ENCODE results near the gene FLNB.

FLNB gene

DNA sequence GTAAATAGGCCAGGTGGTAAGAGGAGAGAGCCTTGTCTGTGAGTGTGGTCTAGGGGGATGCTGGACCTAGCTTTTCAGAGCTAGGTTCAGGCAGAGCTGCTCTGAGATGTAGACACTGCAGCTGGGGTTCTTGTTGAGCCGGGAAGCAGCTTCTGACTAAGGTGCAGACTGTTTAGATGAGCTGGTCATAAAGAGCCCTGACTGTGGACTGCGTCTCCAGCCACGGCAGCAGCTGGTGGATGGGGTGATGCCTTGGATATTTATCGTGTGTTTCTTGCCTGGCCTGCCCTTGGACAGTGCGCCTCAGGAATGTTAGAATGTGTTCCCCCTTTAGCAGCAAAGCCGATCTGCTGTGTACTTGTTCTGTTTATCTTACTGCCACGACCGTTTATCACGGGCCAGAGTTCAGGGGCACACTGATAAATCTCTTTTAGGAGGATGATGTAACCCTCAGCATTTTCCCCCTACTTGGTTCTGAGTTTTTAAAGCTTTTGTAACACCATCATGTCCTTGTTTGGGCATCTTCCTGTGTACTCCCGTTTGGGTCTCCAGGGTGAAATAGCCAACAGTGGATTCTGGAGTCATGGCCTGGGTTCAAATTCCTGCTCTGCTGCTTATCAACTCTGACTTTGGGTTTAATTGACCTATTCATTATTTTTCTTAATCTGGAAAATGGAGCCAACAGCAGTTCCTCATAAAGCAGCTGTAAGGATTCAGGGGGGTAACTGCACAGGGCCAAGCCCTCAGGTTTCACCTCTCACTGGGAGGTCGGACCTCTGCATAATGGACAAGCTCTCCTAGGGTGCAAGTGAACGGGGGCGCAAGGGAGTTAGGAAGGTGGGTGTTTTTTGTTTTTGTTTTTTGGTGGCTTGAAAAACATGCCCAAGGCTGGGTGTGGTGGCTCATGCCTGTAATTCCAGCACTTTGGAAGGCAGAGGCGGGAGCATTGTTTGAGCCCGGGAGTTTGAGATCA is 51.4 kb downstream of the FLNB start:
- TF ChIP-seq JUND (IDR thresholded peaks at IDR 0.05; ENCODE audit: low read depth) = no peak
- no peak for DNase-seq (ENCODE audit: low read depth in 1 of 2, low spot score in 1 of 2)
- in situ Hi-C loops (cut with HindIII; ENCODE audit: low pct_unique_long_range_greater_than_20kb, low sequenced_read_pairs) = no loop called here

DNA sequence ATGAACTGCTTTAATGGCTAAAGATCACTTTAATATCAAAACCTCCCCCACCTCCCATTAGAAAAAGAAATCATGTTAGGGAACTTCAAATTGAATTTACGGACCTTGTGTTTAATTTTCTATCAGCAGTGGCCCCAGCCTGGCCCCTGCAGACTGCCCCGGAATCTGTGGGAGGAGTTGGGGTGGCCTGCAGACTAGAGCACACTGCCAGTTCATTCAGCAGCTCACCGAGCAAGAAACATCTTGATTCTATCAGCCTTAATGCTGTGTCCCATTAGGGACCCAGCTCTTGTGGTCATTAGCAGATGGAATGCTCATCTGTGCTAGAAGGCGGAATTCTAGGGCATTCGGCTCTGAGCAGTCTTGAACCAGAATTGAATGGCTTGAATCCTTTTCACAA is 54.2 kb downstream of the FLNB start:
- TF ChIP-seq JUND (IDR thresholded peaks at IDR 0.05; ENCODE audit: low read depth) = no peak
- no peak for DNase-seq (ENCODE audit: low read depth in 1 of 2, low spot score in 1 of 2)
- in situ Hi-C loops (cut with HindIII; ENCODE audit: low pct_unique_long_range_greater_than_20kb, low sequenced_read_pairs) = no loop called here

DNA sequence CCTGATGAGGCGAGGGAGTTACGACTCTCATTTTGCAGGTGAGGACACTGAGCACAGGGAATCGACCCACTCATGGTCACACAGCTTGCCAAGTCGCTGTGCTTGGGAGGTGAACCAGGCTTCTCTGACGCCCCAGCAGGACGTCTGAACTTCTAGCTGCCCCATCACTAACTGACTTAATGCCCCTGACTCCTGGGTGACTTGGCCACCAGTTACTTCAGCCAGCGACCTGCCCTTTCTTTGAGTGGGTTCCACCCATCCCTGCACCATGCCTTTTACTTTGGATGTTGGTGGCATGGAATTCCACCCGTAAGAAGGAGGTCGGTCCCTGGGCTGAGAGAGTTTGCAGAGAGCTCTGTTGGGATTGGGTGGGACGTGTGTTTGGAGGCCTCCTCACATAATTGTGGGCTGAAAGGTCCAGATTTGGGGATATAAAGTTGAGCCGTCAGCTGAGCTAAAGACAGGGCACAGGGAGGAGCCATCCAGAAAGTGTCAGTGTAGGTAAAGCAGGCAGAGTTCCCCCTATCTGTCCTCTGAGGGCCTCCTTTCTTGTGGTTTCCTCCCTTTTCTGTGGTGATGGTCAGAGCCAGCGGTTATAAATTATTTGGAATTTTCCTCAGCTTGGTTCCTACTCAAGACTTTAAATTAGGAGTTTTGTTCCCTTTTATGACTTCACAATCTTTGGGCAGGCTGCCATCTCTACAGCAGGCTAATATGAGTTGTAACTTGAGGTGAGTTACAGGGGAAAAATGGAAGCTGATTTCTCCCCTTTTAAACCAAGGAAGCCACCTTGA is 55.0 kb downstream of the FLNB start:
- no peak for DNase-seq (ENCODE audit: low read depth in 1 of 2, low spot score in 1 of 2)

DNA sequence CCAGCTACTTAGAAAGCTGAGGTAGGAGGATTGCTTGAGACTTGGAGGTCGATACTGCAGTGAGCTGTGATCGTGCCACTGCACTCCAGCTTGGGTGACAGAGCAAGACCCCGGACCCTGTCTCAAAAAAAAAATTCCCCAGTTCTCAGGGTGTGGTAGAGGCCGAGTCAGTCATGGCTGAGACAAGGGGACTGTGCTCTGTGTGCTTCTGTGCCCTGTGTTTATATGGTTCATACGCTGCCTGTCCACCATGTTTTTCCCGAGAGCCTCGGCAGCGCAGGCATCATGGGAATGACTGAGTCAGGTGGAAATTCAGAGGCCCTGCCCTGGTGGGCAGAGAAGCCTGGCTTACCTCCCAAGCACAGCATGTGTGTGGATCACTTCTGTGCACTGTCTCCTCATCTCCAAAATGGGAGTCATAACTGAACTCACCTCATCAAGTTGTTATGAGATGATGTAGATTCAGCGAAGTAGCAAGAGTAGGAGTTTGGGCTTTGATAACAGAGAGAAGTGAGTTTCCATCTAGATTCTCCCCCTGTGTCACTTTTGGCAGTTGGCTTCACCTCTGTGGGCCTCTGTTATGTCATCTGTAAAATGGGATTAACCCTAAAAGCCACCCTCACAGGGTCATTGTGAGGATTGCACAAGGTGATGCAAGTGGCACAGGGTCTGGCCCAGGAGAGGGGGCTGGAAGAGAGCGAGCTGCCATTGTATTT is 56.9 kb downstream of the FLNB start:
- no peak for DNase-seq (ENCODE audit: low read depth in 1 of 2, low spot score in 1 of 2)
- TF ChIP-seq JUND (IDR thresholded peaks at IDR 0.05; ENCODE audit: low read depth) = no peak
- in situ Hi-C loops (cut with HindIII; ENCODE audit: low pct_unique_long_range_greater_than_20kb, low sequenced_read_pairs) = no loop called here

More for the DNA sequence above, 55.0 kb downstream of the FLNB start:
- in situ Hi-C loops (cut with HindIII; ENCODE audit: low pct_unique_long_range_greater_than_20kb, low sequenced_read_pairs) = no loop called here
- no peak for TF ChIP-seq JUND (IDR thresholded peaks at IDR 0.05; ENCODE audit: low read depth)

DNA sequence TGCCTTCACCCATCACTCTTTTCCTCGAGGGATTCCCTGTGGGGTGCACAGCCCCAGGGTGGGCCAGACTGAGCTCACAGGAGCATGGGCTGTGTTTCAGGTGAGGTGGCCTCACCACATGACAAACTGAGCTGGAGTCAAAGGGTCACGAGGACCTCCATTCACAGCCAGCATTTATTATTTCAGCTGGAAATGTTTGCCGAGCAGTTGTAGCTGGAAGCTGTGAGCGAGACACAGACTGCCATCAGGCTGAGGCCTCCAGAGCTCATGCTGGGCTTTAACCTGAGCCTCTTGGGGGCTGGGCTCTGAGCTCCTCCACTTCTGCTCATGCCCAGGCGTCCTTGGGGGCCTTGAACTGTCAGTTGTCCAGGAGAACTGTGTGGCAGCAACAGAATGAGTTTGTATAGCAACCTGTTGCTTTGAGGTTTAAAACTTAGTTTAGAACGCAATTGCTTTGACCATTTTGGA is 57.5 kb downstream of the FLNB start:
- DNase-seq (ENCODE audit: low read depth in 1 of 2, low spot score in 1 of 2) = peak in 1 of 2 experiments; percentile 24
- no peak for TF ChIP-seq JUND (IDR thresholded peaks at IDR 0.05; ENCODE audit: low read depth)
- in situ Hi-C loops (cut with HindIII; ENCODE audit: low pct_unique_long_range_greater_than_20kb, low sequenced_read_pairs) = no loop called here

DNA sequence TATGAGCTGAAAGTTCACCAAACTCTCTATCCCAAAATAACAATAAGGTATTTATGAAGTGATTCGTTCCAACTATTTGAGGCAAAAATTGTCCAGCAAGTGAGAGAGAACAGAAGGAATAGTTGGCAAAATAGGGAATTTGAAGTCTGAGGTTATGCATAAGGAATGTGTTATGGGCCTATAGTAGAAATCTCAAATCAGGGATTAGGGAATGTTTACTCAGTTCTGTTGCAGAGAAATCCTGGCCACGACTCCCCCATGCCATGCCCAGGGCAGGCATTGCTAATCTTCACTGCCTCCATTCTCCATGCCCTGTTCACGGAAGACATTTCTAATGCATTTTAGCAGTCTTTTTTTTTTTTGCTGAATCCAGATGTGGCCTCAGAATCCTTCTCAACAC is 58.6 kb downstream of the FLNB start:
- no peak for TF ChIP-seq JUND (IDR thresholded peaks at IDR 0.05; ENCODE audit: low read depth)
- in situ Hi-C loops (cut with HindIII; ENCODE audit: low pct_unique_long_range_greater_than_20kb, low sequenced_read_pairs) = no loop called here
- DNase-seq (ENCODE audit: low read depth in 1 of 2, low spot score in 1 of 2) = peak; percentile 18 to 40

DNA sequence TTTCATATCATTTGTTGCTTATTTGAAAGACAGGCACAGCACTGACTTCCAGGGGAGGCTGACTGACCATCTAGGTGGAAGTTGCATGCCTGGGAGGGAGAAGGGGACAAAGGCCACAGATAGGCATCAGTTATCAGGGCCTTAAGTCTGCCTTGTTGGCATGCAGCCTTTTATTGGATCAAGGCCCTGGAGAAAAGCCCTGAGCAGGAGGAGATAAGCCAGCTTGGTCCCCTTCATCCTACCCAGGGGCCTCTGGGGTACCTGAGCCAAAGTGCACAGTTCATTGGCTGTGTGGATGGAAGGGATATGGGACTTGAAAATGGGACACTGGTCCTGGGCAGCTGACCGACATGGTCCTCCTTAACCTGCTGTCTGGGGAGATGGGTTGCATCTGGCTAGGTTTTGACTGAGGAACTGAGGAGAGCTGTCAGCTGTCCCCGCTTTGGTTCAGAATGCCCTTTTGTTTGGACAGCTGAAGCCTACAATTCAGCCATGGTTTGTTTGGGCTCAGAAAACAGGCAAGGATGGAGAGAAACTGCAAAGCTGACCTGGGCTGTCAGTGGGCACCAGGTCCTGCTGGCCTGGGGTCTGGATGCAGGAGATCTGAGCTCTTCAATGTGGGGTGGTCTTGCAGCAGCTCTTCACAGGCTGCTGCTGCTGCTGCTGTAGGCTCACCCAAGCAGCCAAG is 60.0 kb downstream of the FLNB start:
- in situ Hi-C loops (cut with HindIII; ENCODE audit: low pct_unique_long_range_greater_than_20kb, low sequenced_read_pairs) = no loop called here
- no peak for DNase-seq (ENCODE audit: low read depth in 1 of 2, low spot score in 1 of 2)
- no peak for TF ChIP-seq JUND (IDR thresholded peaks at IDR 0.05; ENCODE audit: low read depth)

DNA sequence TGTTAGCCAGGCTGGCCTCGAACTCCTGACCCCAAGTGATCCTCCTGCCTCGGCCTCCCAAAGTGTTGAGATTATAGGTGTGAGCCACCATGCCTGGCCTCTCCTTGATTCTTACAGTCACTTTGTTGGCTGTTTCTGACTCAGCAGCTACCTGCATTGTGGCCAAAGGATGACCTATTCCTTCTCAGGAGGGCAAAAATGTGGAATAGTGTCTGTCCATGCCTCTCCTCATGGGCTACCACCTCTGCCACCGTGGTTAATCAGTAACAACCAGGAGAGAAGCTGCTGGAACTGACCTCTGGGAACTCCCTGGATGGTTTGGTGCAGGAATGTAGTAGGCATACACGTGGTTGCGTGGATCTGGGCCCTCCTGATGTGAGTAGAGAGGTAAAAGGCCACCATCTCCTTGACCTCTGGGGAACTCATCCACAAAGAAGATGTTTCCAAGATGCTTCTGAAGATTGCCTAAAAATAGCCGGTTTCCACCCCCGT is 63.3 kb downstream of the FLNB start:
- in situ Hi-C loops (cut with HindIII; ENCODE audit: low pct_unique_long_range_greater_than_20kb, low sequenced_read_pairs) = no loop called here

DNA sequence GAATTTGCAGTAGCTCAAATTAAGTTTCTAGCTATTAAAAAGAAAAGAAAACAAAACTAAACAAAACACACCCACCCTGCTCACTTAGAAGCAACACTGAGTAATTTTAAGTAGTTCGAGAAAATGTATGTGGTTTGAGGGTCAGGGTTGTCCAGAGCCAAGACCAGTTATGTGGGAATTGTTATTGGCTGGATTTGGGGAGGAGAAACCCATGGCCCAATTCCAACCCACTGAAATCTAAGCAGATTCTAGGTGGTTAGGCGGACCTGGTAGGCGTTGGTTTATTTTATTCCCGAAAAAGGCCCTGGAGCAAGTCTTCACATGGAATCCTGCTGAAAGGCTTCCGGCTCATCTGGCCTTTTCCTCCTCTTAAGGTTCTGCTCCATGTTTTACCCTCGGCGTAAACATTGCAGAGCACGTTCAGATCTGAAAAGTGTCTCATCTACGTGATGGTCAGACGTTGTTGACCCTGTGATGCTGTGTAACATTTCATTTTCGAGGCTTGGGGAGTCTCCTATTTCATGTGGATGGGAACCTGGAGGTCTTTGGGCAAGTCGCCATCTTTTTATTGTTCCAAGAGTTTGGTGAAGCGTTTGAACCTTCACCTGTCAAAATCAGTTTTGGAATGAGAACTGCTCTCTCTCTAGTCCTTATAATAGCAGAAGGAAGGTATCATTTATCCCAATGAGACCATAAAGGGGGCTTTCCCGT is 64.0 kb downstream of the FLNB start:
- no peak for DNase-seq (ENCODE audit: low read depth in 1 of 2, low spot score in 1 of 2)
- TF ChIP-seq JUND (IDR thresholded peaks at IDR 0.05; ENCODE audit: low read depth) = no peak
- in situ Hi-C loops (cut with HindIII; ENCODE audit: low pct_unique_long_range_greater_than_20kb, low sequenced_read_pairs) = no loop called here

More for the DNA sequence above, 63.3 kb downstream of the FLNB start:
- TF ChIP-seq JUND (IDR thresholded peaks at IDR 0.05; ENCODE audit: low read depth) = no peak
- DNase-seq (ENCODE audit: low read depth in 1 of 2, low spot score in 1 of 2) = no peak

DNA sequence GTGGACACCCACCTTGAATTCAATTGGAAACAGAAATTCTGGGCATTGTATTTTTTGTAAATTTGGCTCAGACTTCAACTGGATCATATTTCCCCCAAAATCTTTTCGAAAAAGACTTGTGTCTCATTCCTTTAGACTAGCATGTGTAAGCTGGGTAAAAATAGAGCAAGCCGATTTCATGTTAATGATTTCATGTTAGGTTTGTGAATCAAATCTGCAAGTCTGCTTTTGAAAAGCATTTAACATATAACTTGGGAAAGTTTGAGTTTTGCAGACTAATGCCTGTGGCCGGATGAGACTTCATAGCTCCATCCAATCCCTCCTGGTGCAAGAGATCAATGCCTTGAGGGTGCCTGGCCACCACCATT is 64.5 kb downstream of the FLNB start:
- in situ Hi-C loops (cut with HindIII; ENCODE audit: low pct_unique_long_range_greater_than_20kb, low sequenced_read_pairs) = no loop called here
- no peak for DNase-seq (ENCODE audit: low read depth in 1 of 2, low spot score in 1 of 2)
- no peak for TF ChIP-seq JUND (IDR thresholded peaks at IDR 0.05; ENCODE audit: low read depth)
